Measurements from ENCODE around the gene ZNF776.

Gene ZNF776

GRCh38 chr19:57773488-57773887 is 26.9 kb downstream of the ZNF776 start:
- TF ChIP-seq CTCF (IDR thresholded peaks at IDR 0.05; ENCODE audit: borderline replicate concordance, control extremely low read depth, extremely low read depth, insufficient read depth, missing control alignments), result no peak
- DNase-seq (ENCODE audit: low spot score), result no peak
- in situ Hi-C loops (cut with MboI; ENCODE audit: low sequenced_read_pairs, unreplicated experiment), result no loop called here

GRCh38 chr19:57776764-57777296 is 30.2 kb downstream of the ZNF776 start:
- no peak for DNase-seq (ENCODE audit: low spot score)
- no peak for TF ChIP-seq CTCF (IDR thresholded peaks at IDR 0.05; ENCODE audit: borderline replicate concordance, control extremely low read depth, extremely low read depth, insufficient read depth, missing control alignments)
- in situ Hi-C loops (cut with MboI; ENCODE audit: low sequenced_read_pairs, unreplicated experiment), result no loop called here

GRCh38 chr19:57778336-57778735 is 31.7 kb downstream of the ZNF776 start:
- DNase-seq (ENCODE audit: low spot score), result no peak
- no peak for TF ChIP-seq CTCF (IDR thresholded peaks at IDR 0.05; ENCODE audit: borderline replicate concordance, control extremely low read depth, extremely low read depth, insufficient read depth, missing control alignments)
- in situ Hi-C loops (cut with MboI; ENCODE audit: low sequenced_read_pairs, unreplicated experiment), result no loop called here

- no peak for TF ChIP-seq CTCF (IDR thresholded peaks at IDR 0.05; ENCODE audit: borderline replicate concordance, control extremely low read depth, extremely low read depth, insufficient read depth, missing control alignments)
- in situ Hi-C loops (cut with MboI; ENCODE audit: low sequenced_read_pairs, unreplicated experiment), result no loop called here
- no peak for DNase-seq (ENCODE audit: low spot score)
These were observed 32.7 kb downstream of the ZNF776 start for GRCh38 chr19:57779220-57779845.

- no peak for DNase-seq (ENCODE audit: low spot score)
- in situ Hi-C loops (cut with MboI; ENCODE audit: low sequenced_read_pairs, unreplicated experiment), result no loop called here
- TF ChIP-seq CTCF (IDR thresholded peaks at IDR 0.05; ENCODE audit: borderline replicate concordance, control extremely low read depth, extremely low read depth, insufficient read depth, missing control alignments), result no peak
These were observed 39.7 kb downstream of the ZNF776 start for GRCh38 chr19:57786286-57786685.

- in situ Hi-C loops (cut with MboI; ENCODE audit: low sequenced_read_pairs, unreplicated experiment), result no loop called here
- DNase-seq (ENCODE audit: low spot score), result no peak
- TF ChIP-seq CTCF (IDR thresholded peaks at IDR 0.05; ENCODE audit: borderline replicate concordance, control extremely low read depth, extremely low read depth, insufficient read depth, missing control alignments), result no peak
These were observed 40.3 kb downstream of the ZNF776 start for GRCh38 chr19:57786906-57787305.
